GM18526 (cell line): ENCODE results near the gene MCOLN2.

Source experiments
- POLR2A ChIP-seq: IDR thresholded peaks from 3 replicates; pipeline ENCODE4 v1.6.1; 2011; ENCODE audit not compliant: insufficient read length; ENCODE audit errors: extremely low read depth

The MCOLN2 gene

DNA sequence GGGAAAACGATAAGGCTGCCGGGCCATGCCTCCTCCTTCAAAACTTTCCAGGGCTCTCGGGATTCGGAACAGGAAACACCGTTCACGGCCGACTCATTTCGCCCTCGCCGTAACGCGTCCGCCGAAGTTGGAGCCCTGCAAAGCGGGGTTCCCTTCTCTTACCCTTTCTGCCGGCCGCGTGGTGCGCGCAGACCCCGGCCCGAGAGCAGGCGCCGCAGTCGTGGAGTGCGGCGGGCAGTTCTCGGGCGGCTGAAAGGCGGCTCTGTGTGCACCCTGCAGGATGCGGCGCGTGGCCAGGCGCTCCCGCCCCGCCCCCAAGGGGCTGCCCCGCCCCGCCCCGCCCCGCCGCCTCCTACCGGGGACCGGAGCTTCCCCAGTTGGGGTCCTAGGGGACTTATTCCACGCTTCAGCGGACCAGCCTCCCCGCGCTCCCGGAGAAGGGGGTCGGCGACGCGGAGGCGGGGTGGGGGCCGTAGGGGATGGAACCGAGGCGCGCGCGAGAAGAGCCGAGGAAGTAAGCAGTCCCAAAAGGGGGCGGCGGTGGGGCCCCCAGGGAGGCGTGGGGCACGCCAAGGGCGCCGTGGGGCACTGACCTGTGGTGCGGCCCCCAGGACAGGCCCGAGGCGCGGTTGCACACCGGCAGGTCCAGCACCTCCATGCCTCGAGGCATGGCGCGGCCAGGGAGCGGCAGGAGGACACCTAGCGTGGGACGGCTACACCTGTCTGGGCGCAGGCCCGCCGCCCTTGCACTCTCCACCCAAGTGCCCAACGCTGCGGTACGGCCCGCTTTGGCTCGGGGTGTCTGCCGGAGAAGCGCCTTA, at the start of gene MCOLN2:
Gene MCOLN2, minus strand, starts transcription at position 268 of the 821 bp plus-strand sequence. Its CDS starts 241 bp downstream, at position 27.
- peak; percentile 72 for TF ChIP-seq POLR2A

DNA sequence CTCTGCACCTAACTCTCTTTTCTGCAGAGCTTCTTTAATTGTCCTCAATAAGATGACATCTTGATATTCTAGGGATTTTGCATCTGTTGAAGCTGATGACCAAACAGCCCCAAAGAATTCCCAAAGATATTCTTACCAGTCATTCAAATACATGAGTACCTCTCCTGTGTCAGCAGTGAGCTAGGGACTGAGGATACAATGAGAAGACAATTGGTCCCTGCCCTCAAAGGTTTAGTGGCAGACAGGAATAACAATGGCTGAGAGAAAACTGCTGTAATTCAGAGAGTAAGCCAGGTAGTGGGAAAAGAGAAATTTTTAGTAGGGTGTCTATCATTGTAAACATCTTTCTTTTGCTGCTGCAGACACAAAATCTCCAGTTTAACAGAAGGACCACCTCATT, 45.5 kb upstream of the MCOLN2 start:
- no peak for TF ChIP-seq POLR2A

GRCh38 chr1:85041793-85042192, 44.9 kb upstream of the MCOLN2 start:
- TF ChIP-seq POLR2A: no peak

- TF ChIP-seq POLR2A: no peak
Measured at GRCh38 chr1:85033221-85033620, 36.3 kb upstream of the MCOLN2 start.

DNA sequence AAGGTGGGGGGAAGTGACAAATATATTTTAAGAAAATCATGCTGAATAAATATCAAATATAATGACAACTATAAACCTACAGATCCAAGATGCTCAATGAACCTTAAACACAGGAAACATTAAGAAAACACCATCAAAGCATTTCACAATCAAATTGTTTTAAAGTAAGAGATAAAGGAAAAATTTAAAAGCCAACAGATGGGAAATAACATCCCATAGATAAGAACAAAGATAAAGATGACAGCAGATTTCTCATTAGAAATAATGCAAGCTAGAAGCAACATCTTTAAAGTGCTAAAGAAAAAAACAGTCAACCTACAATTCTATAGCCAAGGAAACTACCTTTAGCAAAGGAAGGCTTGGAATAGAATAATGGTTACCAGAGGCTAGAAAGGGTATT, 33.6 kb upstream of the MCOLN2 start:
- TF ChIP-seq POLR2A: no peak

DNA sequence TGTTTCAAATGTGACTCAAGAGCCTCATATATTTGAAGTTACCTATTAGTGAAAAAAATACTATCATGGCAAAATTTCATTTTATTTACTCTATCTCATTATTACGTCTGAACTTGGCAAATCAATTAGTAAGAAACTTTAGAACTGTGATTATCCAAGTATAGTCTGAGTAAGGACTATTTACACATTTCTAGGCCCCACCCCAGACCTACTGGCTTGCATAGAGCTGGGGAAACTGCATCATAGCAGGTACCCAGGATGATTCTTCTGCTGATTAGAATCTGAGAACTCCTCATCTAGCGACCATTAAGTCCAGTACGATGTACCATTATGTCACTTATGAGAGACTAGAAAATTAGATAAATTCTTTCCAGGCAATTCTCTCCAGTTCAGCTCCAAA, 31.2 kb upstream of the MCOLN2 start:
- TF ChIP-seq POLR2A: no peak

DNA sequence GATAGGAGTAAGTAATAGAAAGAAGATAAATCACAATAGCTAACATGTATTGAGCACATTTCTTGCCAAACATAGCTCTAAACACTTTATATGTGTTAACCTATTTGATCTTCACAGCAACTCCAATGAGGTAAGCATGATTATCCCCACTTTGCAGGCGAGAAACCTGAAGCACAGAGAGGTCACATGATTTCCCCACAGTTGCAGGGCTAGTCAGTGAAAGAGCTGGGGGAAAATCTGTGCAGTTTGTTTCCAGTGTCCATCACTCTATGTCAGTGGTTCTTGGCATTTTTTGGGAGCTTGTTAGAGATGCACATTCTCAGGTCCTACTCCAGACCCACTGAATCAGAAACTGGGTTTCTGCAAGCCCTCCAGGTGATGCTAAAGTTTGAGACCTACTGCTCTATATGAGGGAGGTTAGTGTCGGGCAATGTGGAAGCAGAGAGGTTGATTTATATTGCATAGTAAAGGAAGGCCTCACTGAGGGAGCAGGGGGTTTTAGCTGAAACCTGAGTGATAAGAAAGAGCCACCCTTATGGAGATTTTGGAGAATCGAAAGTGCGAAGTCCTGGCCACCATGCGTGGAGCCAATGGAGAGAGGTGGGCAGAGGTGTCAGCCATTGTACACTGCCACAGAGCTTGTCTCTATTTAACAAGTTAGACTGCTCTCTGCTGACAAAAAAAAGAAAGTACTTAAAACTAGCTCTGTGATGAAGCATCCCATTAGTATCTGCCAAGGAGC, 30.5 kb upstream of the MCOLN2 start:
- no peak for TF ChIP-seq POLR2A

DNA sequence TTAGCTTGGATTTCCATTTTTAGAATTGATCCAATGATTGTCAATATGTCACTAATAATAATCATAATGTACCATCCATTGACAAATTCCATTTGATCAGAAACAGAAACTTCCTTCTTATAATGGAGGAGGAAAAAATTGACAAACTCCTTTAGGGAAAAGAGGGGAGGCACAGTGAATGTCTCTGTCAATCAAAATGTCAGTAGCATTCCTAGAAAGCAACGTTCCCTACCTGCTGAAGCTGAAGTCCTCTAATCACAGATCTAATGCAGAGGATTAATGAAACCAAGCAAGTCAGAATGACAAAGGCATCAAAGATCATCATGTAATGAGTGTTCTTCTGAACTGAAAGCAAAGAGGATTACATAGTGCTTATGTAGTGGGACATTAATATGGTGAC, 29.0 kb upstream of the MCOLN2 start:
- no peak for TF ChIP-seq POLR2A

GRCh38 chr1:85024736-85025135, 27.8 kb upstream of the MCOLN2 start:
- no peak for TF ChIP-seq POLR2A

GRCh38 chr1:85022700-85023099, 25.8 kb upstream of the MCOLN2 start:
- TF ChIP-seq POLR2A: no peak

DNA sequence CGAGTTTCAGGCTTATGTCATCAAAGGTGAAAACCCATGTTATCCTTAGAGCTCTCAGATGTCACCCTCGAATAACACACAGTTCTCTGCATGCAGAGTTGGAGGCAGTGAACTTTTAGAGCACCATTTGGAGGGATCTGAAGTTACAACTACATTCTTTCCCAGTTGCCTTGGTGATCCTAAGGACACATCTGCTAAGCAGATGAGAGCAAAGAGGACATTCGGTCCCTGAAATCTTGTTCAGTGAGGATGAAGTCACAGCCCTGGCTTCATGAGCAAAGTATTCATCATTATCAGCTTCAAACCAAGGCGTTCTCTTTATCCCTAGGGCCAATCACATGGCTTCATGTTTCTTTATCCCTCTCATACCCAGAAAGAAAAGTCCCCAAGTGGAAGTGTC, 23.1 kb upstream of the MCOLN2 start:
- no peak for TF ChIP-seq POLR2A

DNA sequence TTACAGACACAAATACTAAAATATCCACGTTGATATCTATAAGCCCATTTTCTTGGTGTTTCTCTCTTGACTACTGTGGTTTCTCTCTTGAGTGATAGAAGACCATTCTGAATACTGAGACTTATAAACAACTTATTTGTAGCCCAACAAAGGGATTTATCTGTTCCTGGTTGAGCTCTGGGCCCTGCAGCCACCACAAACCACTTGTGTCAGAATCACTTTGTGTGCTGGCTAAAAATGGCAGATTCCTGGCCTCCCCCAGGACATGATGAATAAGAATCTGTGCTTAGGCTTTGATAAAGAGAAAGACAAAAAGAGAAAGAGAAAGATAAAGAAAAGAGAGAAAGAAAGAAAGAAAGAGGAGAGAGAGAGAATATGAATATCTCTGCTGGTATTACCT, 18.9 kb upstream of the MCOLN2 start:
- TF ChIP-seq POLR2A: no peak

DNA sequence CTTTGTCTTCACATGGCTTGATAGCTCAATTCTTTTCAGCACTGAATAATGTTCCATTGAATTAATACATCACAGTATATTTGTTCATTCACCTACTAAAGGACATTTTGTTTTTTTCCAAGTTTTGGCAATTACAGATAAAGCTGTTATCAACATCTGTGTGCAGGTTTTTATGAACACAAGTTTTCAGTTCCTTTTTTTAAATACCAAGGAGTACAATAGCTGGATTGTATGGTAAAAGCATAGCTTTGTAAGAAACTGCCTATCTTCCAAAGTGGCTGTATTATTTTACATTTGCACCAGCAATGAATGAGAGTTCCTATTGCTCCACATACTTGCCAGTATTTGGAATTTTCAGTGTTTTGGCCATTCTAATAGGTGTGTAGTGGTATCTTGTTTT, 4.8 kb upstream of the MCOLN2 start:
- TF ChIP-seq POLR2A: no peak

GRCh38 chr1:84998642-84999280, 1.8 kb upstream of the MCOLN2 start:
- TF ChIP-seq POLR2A: no peak

GRCh38 chr1:84997667-84998600, 1.0 kb upstream of the MCOLN2 start:
- no peak for TF ChIP-seq POLR2A
